Adrenal gland (tissue), 5 donors: Measurements from ENCODE around the gene PBX1.

Experiments used
- POLR2A ChIP-seq, 2 donors: fragments of 450-650 bp; IDR thresholded peaks; one replicate each; pipeline ENCODE4 v1.6.1; 2017; ENCODE audit warnings: antibody characterized with exemption in 2 of 2, mild to moderate bottlenecking in 2 of 2, moderate library complexity in 1 of 2
- TF ChIP-seq, protein P1 (sequence below), 6 experiments: fragments of 450-650 bp in 4 of 6; fragments of 200-600 bp in 2 of 6; sonication (generic) in 1 of 6; IDR thresholded peaks; 1 replicate in 5 of 6; 2 replicates in 1 of 6; pipeline versions ENCODE4 v1.5.1 to v1.8.0; 2016 to 2021; ENCODE audit warnings: antibody characterized with exemption in 6 of 6, mild to moderate bottlenecking in 2 of 6, moderate library complexity in 1 of 6
- donor health status: DM: no; HTN: no; CAD: no.

DNA sequence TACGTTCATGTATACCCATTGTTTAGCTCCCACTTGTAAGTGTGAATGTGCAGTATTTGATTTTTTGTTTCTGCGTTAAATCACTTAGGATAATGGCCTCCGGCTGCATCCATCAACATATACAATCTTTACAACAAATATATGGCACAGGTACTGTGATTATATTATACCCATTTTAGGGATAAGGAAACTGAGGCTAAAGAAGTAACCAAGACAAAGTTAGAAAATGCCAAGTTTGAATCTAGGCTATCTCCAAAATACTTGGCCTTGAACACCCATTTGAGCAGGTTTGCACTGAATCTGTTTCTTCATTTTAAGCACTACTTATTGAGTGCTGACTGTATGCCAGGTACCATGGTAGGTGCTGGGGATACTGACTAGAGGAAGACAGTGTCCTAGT lies 149.6 kb downstream of the PBX1 start:
- no peak for TF ChIP-seq POLR2A (IDR thresholded peaks at IDR 0.05)
- TF ChIP-seq, protein P1, sequence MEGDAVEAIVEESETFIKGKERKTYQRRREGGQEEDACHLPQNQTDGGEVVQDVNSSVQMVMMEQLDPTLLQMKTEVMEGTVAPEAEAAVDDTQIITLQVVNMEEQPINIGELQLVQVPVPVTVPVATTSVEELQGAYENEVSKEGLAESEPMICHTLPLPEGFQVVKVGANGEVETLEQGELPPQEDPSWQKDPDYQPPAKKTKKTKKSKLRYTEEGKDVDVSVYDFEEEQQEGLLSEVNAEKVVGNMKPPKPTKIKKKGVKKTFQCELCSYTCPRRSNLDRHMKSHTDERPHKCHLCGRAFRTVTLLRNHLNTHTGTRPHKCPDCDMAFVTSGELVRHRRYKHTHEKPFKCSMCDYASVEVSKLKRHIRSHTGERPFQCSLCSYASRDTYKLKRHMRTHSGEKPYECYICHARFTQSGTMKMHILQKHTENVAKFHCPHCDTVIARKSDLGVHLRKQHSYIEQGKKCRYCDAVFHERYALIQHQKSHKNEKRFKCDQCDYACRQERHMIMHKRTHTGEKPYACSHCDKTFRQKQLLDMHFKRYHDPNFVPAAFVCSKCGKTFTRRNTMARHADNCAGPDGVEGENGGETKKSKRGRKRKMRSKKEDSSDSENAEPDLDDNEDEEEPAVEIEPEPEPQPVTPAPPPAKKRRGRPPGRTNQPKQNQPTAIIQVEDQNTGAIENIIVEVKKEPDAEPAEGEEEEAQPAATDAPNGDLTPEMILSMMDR (IDR thresholded peaks at IDR 0.05): no peak
